NCI-H82 treated with DMSO at 0.1 percent for 48 hours (cell line): ENCODE data around the gene LZTS2.
"Not testable (repeated sequence)": the region's sequence is repeated elsewhere in the genome, so short reads cannot be mapped to it uniquely, and the experiment has no call there.

Experiments
- DNase-seq: peaks from one replicate; lab custom pipeline; 2025; ENCODE audit not compliant: unreplicated experiment; lab: John Stamatoyannopoulos, UW

The LZTS2 gene

GRCh38 chr10:100999742-101000126, at the start of gene LZTS2:
Gene LZTS2, plus strand, starts transcription at chr10:100999808. Its CDS starts 2,731 bp downstream, at chr10:101002539.
- no peak for DNase-seq

- no peak for DNase-seq
Observed at GRCh38 chr10:100960251-100960650, 39.4 kb upstream of the LZTS2 start.

- DNase-seq: no peak
Observed at GRCh38 chr10:100962351-100963080, 37.1 kb upstream of the LZTS2 start.

- DNase-seq: no peak
Observed at GRCh38 chr10:100963826-100964225, 35.8 kb upstream of the LZTS2 start.

- DNase-seq: no peak
Observed at GRCh38 chr10:100965820-100966219, 33.8 kb upstream of the LZTS2 start.

GRCh38 chr10:100966887-100967286, 32.7 kb upstream of the LZTS2 start:
- no peak for DNase-seq

- DNase-seq: no peak
Observed at GRCh38 chr10:100967332-100967731, 32.3 kb upstream of the LZTS2 start.

- no peak for DNase-seq
Observed at GRCh38 chr10:100968062-100968736, 31.4 kb upstream of the LZTS2 start.

GRCh38 chr10:100968863-100969186, 30.8 kb upstream of the LZTS2 start:
- DNase-seq: no peak

- DNase-seq: no peak
Observed at GRCh38 chr10:100969187-100970075, 30.2 kb upstream of the LZTS2 start, which contains the start of gene SEMA4G. Gene SEMA4G, plus strand, starts transcription at chr10:100969504. Its CDS starts 3,409 bp downstream, at chr10:100972913.

GRCh38 chr10:100970076-100970913, 29.3 kb upstream of the LZTS2 start:
- no peak for DNase-seq

GRCh38 chr10:100970914-100971811, 28.4 kb upstream of the LZTS2 start:
- no peak for DNase-seq

- DNase-seq: no peak
Observed at GRCh38 chr10:100972115-100972903, 27.3 kb upstream of the LZTS2 start.

- DNase-seq: no peak
Observed at GRCh38 chr10:100972904-100973535, 26.6 kb upstream of the LZTS2 start.

- DNase-seq: not testable (repeated sequence)
Observed at GRCh38 chr10:100975397-100975796, 24.2 kb upstream of the LZTS2 start.

- no peak for DNase-seq
Observed at GRCh38 chr10:100976906-100977305, 22.7 kb upstream of the LZTS2 start.

GRCh38 chr10:100977436-100977835, 22.2 kb upstream of the LZTS2 start:
- DNase-seq: no peak

GRCh38 chr10:100978121-100978900, 21.3 kb upstream of the LZTS2 start:
- DNase-seq: no peak
